Embryonic facial prominence (tissue), 1 donor: Measurements from ENCODE around the gene TPK1.
"Not testable (repeated sequence)": the region's sequence is repeated elsewhere in the genome, so short reads cannot be mapped to it uniquely, and the experiment has no call there.

Experiments used
- DNase-seq: peaks from one replicate; pipeline ENCODE4 v3.0.0-alpha.2; 2016; ENCODE audit errors: extremely low spot score

The TPK1 gene

DNA sequence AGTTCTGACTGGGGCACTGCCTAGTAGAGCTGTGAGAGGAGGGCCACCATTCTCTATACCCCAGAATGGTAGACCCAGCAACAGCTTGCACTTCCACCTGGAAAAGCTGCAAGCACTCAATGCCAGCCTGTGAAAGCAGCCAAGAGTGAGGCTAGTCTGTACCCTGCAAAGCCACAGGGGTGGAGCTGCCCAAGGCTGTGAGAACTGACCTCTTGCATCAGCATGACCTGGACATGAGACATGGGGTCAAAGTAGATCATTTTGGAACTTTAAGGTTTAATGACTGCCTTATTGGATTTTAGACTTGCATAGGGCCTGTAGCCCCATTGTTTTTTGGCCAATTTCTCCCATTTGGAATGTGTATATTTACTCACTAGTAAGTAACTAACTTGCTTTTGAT, 206.3 kb downstream of the TPK1 start:
- DNase-seq = no peak

DNA sequence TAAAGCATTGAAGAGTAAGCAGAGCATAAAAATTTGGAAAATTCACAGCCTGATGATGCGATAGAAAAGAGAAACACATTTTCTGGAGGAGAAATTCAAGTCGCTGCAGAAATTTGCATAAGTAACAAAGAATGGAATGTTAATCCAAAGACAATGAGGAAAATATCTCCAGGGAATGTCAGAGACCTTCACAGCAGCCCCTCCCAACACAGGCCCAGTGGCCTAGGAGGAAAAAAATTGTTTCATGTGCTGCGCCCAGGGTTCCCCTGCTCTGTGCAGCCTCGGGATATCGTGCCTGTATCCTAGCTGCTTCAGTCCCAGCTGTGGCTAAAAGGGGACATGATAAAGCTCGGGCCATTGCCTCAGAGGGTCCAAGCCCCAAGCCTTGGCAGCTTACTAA, 206.8 kb downstream of the TPK1 start:
- DNase-seq = no peak

DNA sequence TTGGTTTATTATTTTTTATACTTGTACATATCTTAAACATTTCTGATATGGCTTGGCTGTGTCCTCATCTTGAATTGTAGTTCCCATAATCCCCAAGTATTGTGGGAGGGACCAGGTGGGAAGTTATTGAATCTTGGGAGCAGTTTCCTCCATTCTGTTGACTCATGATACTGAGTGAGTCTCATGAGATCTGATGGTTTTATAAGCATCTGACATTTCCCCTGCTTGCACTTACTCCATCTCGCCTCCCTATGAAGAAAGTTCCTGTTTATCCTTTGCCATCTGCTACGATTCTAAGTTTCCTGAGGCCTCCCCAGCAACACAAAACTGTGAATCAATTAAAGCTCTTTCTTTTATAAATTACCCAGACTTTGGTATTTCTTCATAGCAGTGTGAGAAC, 207.7 kb downstream of the TPK1 start:
- DNase-seq = no peak

DNA sequence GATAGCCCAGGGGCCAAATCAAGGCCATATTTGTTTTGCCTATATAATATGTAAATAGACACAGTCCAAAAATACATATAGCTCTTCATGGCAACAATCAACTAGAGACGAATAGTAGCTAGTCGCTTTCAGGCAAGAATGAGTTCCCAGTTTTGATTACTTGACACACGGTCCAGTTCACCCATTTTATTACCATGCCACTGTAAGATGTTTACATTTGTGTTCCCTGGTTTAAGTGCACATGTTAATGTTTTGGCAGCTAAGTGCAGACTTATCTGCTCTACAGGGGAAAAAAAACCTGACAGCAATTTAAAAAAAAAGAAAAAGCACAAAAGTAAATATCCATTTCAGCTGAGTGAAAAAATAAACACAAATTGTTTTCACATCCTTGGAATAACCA, 213.1 kb downstream of the TPK1 start:
- no peak for DNase-seq

DNA sequence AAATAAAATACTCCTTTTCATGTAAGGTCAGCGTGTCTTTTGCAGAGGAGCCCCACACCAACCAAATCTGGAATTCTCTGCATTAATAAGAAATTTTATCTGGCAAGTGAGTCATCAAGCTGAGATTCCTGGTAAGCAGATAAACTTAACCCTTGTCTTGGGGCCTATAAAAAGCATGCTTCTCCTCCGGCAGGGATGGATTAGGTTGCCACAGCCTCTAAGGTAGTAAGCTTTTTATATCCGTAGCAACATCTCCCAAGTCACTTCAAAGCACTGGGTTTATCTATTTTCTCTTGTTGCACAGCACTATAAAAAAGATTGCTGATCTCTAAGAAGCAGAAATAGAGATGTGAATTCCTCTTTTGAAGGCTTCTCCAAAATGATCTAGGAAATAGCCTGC, 229.6 kb downstream of the TPK1 start:
- no peak for DNase-seq

DNA sequence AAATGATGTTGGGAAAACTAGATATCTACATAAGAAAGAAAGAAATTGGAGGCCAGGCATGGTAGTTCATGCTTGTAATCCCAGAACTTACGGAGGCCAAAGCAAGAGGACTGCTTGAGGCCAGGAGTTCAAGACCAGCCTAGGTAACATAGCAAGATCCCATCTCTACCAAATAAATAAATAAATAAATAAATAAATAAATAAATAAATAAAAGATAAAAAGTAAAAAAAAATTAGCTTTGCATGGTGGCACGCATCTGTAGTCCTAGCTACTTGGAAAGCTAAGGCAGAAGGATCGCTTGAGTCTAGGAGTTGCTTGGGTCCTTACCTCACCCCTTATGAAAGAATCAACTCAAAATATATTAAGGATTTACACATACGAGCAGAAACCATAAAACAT, 238.9 kb downstream of the TPK1 start:
- no peak for DNase-seq

DNA sequence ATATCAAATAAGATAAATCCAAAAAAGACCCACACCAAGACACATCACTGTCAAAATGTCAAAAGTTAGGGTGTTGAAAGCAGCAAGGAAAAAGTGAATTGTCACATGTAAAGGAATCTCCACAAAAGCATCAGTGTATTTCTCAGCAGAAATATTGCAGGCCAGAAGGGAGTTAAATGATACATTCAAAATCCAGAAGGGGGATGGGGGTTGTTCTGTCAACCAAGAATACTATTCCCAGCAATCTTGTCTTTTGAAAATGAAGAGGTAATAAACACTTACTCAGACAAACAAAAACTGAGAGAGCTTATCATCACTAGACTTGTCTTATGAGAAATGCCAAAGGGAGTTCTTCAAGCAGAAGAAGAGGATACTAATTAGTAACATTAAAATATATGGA, 241.3 kb downstream of the TPK1 start:
- DNase-seq = no peak

DNA sequence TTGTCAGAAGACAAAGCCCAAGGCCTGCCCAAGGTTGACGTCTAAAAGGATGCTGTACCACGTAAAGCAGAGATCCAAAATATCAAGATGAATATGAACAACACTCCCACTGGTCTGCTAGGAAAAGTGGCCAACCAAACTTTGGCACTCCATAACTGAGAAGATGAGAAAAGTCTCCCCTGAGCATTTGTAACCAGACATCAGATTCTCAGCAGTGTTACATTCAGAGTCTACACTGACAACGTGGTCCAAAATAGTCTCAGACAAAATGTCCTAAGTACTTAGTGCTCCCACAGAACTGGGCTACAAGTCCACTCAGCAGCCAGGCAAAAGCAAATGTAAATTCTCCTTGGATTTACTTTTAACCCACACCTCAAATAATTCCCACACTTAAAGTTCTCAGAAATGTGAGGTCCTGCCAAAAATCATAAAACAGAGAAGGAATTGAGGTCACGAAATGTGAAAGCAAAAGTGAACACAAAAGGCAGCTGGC, 247.2 kb downstream of the TPK1 start:
- no peak for DNase-seq

DNA sequence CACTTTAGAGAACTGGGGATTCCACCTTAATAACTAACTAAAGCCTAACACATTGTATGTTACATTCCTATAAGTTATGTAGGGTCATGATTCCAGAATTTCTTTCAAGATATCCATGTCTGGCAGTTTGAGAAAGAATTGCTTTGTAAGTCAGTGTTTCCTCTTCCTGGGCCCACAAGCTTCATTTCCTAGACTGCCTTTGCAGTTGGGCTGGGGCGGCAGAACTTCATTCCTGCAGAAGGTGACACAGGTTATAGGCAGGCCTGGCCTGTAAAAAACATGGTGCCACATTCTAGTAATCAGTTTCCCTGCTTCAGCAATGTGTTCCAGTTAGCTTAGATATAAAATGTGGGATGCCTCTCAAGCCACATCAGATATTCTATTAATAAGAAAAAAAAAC, 248.2 kb downstream of the TPK1 start:
- DNase-seq = no peak

DNA sequence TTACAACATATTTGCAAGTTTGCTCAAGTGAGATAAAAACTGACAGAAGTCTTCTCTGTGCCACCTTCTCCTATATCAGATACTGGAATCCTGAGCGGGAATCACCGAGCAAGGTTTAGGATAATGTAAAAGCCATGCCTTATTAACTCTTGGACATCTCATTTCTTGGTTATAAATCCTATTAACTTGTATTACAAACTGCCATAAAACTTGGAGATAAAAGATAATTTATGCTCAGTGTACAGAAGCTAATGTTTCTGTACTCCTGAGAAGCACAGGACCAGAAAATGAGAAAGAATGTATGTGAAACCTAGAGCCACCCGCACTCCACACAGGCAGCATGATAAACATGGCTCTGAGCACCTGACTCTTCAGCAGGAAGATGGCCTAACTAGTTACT, 251.1 kb downstream of the TPK1 start:
- no peak for DNase-seq

DNA sequence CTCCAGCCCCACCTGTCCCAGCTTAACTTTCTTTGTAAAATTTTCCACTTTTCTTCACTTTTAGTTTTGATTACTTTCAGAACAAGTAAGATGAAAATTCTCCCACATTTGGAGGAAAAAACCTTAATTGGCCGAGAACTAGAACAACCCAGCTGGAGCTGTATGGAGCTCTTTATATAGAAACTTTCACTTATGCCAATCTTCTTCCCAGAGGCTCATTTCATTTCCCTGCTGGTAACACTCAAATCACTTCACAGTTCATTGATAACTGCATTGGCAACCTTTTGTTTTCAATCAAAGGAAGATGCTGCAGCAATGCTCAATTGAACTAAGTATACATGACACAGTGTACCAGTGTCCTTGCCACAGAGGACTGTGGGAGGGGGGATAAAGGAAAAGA, 256.2 kb downstream of the TPK1 start:
- no peak for DNase-seq

DNA sequence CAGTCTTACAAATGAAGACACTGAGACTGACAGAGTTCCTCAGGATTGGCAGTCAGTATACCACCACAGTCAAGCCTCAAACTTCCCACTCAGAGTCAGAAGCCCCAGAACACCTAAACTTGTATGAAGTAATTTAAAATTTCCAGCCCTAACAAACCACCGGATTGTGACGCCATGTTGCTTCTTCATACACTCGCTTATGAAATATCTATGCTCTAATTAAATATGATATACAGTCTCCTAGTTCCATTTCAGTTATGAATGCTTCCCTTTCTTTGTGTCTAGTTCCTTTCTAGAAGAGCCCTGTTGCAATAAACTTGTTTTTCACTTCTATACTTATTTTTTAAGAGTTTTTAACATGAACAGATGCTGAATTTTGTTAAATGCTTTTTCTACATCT, 260.4 kb downstream of the TPK1 start:
- no peak for DNase-seq

DNA sequence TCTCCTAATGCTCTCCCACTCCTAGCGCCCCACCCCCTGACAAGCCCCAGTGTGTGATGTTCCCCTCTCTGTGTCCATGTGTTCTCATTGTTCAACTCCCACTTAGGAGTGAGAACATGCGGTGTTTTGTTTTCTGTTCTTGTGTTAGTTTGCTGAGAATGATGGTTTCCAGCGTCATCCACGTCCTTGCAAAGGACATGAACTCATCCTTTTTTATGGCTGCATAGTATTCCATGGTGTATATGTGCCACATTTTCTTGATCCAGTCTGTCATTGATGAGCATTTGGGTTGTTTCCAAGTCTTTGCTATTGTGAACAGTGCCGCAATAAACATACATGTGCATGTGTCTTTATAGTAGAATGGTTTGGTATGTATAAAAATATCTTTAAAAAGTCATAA, 261.1 kb downstream of the TPK1 start:
- not testable (repeated sequence) for DNase-seq

DNA sequence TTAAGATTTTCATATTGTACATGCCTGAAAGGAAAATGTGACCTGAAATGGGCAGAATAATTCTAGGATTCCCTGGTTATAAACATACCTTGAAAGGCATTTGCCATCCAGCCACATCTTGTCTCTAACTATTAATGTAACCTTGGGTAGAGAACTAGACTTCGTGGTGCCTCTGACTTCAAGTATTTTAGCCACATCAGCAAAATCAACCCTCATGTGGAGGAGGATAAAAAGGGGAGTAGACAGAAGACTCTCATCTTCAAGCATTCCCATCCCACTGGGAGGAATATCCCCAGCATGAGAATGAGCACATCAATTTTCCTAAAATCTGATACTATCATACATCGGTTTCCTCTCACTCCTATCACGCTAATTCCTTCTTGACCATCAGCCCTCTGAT, 267.6 kb downstream of the TPK1 start:
- DNase-seq = no peak

DNA sequence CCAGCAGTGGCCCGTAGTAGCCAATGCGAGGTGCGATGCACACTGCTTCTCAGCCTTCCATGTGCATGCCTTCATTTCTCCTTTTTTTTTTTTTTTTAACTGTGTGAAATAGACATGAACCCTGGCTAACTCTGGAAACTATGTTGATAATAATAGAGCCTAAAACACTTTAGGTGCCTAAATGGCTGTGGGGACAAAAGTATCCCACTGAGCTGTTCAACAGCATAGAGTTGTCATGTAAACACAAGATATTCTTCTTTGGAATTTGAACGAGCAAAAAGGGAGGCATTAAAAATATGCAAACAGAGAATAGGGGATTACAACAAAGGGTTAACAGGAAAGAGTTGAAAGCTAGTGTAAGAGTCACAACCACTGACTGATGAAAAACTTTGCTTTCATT, 270.3 kb downstream of the TPK1 start:
- no peak for DNase-seq

DNA sequence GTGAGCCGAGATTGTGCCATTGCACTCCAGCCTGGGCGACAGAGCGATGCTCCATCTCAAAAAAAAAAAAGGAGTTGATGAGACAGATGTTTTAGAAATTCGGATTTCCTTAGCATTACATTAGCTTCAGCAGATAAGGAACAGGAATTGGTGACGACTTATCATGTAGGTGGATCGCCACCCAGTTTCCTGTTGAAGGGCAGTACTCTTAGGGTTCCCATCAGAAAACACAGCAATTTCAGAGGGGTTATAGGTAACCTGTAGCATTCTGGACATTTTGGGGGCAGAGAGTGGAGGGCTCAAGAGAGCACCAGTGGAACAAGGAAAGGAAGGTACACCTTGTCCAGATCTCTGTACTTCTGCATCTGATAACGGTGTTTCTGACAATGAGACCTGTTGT, 286.0 kb downstream of the TPK1 start:
- no peak for DNase-seq

DNA sequence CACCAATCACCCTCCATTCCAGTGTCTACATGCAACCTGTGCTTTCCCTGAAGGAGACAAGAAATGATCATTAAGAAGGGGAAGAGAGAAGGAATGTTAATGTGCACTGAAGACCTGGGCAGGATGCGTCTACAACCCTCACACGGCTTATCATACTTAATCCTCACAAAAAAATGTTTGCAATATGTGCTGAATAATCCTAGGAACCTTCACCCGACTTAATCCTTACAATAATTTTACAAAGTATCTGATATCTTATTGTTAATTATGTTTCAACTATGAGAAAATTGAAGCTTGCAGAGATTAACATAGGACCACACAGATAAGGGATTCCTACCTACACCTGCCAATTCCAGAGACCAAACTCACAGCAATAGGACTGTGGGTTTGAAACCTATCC, 287.3 kb downstream of the TPK1 start:
- no peak for DNase-seq

DNA sequence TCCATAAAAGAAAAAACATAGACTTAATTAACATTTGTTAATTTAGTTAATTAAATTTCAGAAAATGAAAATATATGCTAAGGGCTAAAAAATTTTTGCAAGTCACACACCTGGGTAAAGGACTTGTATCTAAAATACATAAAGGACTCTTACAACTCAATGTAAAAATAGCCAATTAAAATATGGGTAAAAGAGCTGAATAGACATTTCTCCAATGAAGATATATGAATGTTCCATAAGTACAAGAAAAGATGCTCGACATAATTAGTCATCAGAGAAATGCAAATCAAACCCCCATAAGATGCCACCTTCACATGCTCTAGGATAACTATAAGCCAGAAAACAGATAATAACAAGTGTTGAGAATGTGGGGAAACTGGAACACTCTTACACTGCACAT, 288.0 kb downstream of the TPK1 start:
- no peak for DNase-seq

DNA sequence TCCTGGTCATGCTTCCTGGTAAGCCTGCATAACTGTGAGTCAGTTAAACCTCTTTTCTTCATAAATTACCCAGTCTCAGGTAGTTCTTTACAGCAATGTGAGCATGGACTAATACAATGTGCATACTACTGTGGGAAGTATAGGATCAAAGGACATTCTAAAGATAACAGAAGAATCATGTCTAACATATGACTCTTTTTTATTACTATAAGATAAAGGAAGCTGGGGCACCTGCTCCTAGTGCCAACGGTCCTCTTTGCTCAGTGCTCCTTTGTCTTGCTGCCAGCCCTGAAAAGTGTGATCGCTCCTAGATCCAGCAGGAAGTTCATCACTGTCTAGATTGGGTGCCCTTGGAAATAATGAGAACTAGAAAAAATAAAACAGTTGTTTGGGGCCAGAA, 289.1 kb downstream of the TPK1 start:
- DNase-seq = no peak

DNA sequence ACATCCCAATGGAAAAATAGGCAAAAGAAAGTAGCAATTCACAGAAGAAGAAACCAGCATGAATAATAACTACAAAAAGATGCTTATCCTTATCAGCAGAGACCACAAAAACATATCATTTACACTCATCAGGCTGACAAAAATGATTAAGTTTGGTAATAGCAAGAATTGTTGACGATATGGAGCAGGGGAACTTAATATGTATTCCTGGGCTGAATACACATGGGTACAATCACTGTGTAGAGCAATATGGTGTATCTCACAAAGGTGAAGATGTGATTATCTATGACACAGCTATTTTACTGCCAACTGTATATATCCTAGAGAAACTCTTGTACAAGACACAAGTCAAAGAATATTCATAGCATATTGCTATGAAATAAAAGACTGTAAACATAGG, 290.5 kb downstream of the TPK1 start:
- DNase-seq = no peak

DNA sequence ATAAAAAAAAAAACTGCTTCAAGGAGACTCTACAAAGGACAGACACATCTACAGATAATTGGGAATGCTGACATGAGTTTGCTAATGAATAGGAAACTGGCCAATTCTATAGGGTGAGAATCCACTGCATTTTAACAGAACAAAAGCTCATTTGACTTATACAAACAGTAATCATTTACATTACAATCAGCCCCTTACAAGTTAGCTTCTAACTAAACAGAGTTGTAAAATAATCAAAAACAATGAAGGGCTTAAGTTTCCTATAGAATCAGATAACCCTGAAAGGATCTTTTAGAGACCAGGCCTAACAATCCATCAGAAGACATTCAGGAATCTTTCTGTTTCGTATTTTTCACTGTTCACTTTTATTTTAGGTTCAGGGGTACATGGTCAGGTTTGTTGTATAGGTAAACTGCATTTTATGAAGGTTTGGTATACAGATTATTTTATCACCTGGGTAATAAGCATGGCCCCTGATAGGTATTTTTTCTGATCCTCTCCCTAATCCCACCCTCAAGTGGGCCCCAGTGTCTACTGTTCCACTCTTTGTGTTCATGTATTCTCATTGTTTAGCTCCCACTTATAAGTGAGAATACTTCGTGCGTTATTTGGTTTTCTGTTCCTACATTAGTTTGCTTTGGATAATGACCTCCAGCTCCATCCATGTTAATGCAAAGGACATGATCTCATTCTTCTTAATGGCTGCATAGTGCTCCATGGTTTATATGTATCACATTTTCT, 301.0 kb downstream of the TPK1 start:
- no peak for DNase-seq

DNA sequence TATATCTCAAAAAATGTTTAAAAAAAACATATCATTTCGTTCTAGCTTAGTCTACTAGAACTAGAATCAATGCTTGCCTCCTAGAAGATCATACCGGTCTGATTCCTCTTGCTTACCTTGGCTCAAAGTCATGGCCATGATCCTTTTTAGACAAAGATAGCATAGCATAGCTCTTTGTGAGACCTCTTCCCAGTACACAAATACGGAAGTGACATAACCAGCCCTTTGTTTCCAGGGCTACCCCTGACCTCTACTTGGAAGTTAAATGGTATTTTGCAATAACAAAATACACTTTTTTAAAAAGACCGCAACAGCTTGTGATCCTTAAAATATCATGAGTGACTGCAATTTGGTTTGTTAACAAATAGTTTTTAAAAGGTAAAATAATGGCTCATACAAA, 301.7 kb downstream of the TPK1 start:
- DNase-seq = no peak

DNA sequence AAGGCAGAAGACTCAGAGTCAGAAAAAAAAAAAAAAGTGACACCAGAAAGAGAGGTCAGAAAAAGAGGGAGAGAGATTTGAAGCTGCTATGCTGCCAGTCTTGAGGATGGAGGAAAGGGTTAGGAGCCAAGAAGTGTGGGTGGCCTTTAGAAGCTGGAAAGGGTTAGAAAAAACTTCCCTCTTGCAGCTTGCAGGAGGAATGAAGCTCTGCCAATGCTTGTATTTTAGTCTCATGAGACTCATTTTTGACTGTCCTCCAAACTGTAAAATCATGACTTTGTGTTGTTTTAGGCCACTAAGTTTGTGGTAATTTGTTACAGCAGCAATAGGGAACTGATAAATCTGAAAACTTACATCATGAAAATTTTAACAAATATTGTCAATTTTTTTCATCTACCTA, 304.7 kb downstream of the TPK1 start:
- no peak for DNase-seq

DNA sequence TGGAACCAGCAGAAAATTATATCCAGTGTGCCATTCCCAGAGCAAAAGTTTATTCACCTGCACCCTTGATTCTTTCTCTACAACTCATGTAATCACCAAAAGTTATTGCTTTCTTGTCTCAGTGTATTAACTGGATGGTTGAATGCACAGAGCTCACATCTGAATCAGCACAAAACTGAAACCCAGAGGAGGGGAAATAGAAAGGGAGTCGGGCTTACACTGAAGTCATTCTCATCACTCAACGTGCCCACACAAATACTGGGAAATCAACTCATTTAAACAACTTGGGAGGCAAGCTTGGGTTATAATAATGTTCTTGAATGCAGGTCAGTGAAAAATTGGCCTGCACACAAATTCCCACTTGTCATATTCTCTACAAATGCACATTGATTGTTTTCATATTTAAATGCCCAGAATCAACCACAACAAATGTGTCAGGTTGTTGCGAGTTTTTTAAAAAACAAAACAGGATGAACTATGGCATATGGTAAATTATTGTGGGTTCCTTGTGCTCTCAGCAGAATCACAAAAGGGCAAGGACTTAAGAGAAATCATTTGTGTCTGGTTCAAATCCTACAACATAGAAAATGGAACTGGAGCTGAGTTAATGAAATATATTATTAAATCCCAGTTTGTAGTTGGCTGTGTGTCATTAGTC, 306.5 kb downstream of the TPK1 start:
- DNase-seq = no peak
